Neutrophil (primary cell): ENCODE results near the gene RHOXF1.
"Not testable (repeated sequence)": the region's sequence is repeated elsewhere in the genome, so short reads cannot be mapped to it uniquely, and the experiment has no call there.

Experiments used
- H3K27ac ChIP-seq: fragments of 200-600 bp; sonication (generic); 2 replicates; pipeline ENCODE4 v1.5.1; 2016; ENCODE audit warnings: mild to moderate bottlenecking, moderate library complexity
- H3K27me3 ChIP-seq: fragments of 200-600 bp; sonication (generic); 2 replicates; pipeline ENCODE4 v1.6.0; 2016; ENCODE audit warnings: mild to moderate bottlenecking
- H3K36me3 ChIP-seq: fragments of 200-600 bp; sonication (generic); 2 replicates; pipeline ENCODE4 v1.5.1; 2017
- H3K4me1 ChIP-seq, 2 experiments: fragments of 200-600 bp in 1 of 2; sonication (generic) in 1 of 2; 1 replicate in 1 of 2; 2 replicates in 1 of 2; pipeline versions ENCODE4 v1.5.1 to v1.6.1; 2013 to 2016; ENCODE audit warnings: low read depth in 1 of 2, low read length in 1 of 2, mild to moderate bottlenecking in 1 of 2, moderate library complexity in 1 of 2; ENCODE audit not compliant: control insufficient read depth in 1 of 2, insufficient read depth in 1 of 2
- H3K4me3 ChIP-seq, 2 experiments: fragments of 200-600 bp in 1 of 2; sonication (generic) in 1 of 2; 1 replicate in 1 of 2; 2 replicates in 1 of 2; pipeline ENCODE4 v1.5.1; 2013 to 2016; ENCODE audit warnings: low read depth in 1 of 2, low read length in 1 of 2, mild to moderate bottlenecking in 1 of 2, moderate library complexity in 1 of 2
- H3K9me3 ChIP-seq: fragments of 200-600 bp; sonication (generic); 2 replicates; pipeline ENCODE4 v1.5.1; 2016
- TF ChIP-seq, protein P1 (sequence below): fragments of 200-600 bp; sonication (generic); IDR thresholded peaks from 2 replicates; pipeline ENCODE4 v1.5.1; 2016; ENCODE audit warnings: antibody characterized with exemption

The RHOXF1 gene

DNA sequence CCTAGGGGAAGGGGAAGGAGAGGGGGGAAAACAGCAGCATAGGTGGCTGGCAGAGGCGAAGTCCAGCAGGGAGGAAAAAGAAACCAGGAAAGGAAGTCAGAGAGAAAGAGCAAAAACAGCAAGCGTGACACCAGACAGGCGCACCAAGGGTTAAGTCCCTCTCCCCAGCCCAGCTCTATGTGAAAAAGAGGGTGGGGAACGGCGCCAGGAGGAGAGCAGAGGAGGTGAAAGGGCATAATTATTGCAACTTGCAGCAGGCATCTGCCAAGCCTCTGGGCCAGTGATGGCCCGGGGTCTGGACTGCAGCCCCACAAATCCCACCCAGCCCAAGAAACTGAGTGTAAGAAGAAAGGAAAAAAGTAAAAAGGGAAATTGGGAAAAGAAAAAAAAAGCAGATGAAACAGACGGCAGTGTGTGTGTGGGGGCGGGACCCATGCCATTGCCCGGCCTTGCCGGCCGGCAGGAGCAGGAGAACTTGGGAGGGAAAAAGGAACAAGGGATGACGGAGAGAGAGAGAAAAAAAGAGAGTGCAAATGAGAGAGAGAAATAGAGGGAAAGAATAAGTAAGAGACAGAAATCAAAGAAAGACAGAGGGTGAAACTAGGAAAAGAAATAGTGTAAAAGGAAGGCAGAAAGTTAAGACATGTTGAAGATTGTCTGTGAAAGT is 28.6 kb upstream of the RHOXF1 start:
- Histone ChIP-seq H3K4me1 (no peaks in the 10 kb centered on the region), H3K4me3 (no peak overlapping the region), H3K36me3 (no peaks in the 10 kb centered on the region), H3K27me3 (no peaks in the 10 kb centered on the region), H3K27ac (no peak overlapping the region), H3K9me3 (no peaks in the 10 kb centered on the region)
- TF ChIP-seq, protein P1, sequence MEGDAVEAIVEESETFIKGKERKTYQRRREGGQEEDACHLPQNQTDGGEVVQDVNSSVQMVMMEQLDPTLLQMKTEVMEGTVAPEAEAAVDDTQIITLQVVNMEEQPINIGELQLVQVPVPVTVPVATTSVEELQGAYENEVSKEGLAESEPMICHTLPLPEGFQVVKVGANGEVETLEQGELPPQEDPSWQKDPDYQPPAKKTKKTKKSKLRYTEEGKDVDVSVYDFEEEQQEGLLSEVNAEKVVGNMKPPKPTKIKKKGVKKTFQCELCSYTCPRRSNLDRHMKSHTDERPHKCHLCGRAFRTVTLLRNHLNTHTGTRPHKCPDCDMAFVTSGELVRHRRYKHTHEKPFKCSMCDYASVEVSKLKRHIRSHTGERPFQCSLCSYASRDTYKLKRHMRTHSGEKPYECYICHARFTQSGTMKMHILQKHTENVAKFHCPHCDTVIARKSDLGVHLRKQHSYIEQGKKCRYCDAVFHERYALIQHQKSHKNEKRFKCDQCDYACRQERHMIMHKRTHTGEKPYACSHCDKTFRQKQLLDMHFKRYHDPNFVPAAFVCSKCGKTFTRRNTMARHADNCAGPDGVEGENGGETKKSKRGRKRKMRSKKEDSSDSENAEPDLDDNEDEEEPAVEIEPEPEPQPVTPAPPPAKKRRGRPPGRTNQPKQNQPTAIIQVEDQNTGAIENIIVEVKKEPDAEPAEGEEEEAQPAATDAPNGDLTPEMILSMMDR, result no peak

DNA sequence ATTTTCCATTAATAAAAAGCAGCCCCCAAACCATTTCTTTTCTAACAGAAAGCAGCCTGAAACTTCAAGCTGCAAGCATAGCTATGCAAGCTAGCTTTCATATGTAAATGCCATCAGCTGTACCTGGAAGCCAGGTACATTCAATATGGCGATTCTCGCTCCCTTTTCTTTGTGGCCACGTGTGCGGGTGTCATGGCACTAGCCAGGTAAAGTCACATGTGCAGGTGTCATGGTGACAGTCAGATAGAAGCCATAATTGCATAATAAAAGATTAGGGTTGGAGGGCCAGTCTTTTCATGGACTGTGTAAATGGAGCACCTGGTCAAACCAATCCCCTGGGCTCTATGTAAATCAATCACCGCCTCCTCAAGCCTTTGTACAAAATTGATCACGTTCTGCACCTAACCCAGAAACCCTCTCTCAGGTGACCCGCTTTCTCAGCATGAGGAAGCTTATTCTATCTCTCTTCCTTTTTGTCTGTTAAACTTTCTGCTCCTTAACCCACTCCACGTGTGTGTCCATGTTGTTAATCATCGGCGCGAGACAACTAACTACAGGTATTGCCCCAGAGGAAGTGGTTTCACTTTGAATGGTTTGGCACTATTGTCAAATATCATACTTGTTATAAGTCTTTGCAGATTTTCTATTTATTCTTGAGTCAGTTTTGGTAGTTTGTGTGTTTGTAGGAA is 24.7 kb upstream of the RHOXF1 start:
- TF ChIP-seq, protein P1, result no peak
- Histone ChIP-seq H3K4me1 (no peaks in the 10 kb centered on the region), H3K9me3 (no peaks in the 10 kb centered on the region), H3K27ac (no peak overlapping the region), H3K36me3 (no peaks in the 10 kb centered on the region), H3K27me3 (no peaks in the 10 kb centered on the region), H3K4me3 (no peak overlapping the region)

DNA sequence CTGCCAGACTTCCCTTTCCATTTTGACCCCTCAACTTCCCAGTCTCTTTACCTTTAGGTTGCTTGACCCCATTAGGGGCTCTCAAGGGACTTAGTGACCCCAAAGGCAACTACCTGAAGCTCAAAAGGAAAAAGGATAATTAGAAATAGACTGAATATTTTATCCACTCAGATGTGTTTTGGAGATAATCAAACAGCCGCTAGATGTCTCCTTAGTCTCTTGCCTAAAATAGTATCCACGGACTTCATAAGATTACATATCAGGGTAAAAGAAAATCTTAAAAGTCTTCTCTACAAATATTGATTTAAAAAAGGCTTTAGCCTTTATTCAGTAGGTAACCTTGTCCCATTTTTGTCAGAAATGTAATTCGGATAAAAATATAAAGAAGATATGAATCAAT is 21.7 kb upstream of the RHOXF1 start:
- Histone ChIP-seq H3K9me3 (no peaks in the 10 kb centered on the region), H3K4me3 (no peak overlapping the region), H3K27ac (no peak overlapping the region), H3K36me3 (no peaks in the 10 kb centered on the region), H3K27me3 (no peaks in the 10 kb centered on the region), H3K4me1 (no peaks in the 10 kb centered on the region)
- TF ChIP-seq, protein P1, result no peak

DNA sequence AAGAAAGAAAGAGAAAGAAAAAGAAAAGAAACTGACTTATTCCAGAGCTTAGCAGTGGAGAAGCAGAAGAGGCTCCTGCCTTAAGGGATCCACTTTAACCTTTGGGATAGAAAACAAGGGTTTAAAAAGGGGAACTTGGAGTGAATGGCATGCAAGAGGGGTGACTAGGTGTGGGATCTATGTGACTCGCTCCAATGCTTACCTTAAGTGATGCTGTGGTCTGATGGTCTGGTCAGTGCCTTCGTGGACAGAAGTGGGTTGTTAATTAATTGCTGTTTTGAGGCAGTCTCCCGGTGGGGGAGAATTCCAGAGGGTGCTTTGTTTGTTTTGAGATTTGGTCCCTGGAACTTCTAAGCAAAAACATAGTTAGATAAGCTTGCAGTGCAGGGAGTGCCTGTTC is 21.1 kb upstream of the RHOXF1 start:
- Histone ChIP-seq H3K4me1 (no peaks in the 10 kb centered on the region), H3K9me3 (no peaks in the 10 kb centered on the region), H3K36me3 (no peaks in the 10 kb centered on the region), H3K27me3 (no peaks in the 10 kb centered on the region), H3K4me3 (no peak overlapping the region), H3K27ac (no peak overlapping the region)
- TF ChIP-seq, protein P1, result no peak

DNA sequence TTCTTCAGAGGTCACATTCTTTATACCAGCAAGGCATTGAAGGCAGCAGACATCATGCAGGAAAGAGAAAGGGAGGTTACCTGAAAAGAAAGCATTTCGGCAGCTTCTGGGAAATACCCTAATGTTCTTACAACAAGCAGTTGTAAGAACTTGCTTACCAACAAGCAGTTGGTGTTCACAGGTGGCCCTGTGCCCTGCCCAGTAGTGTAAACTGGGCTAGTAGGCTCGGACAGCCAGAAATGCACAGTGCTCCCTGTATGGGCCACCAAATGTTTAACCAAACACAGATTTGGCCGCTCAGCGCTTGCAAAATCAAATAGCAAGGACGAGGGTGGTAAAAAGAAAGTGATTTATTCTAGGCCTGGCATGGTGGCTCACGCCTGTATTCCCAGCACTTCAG is 20.4 kb upstream of the RHOXF1 start:
- TF ChIP-seq, protein P1, result no peak
- H3K36me3 ChIP-seq, result no peaks in the 10 kb centered on the region
- no peak overlapping the region for H3K27ac ChIP-seq
- no peaks in the 10 kb centered on the region for H3K4me1 ChIP-seq
- H3K9me3 ChIP-seq, result no peaks in the 10 kb centered on the region
- H3K4me3 ChIP-seq, result no peak overlapping the region
- no peaks in the 10 kb centered on the region for H3K27me3 ChIP-seq

DNA sequence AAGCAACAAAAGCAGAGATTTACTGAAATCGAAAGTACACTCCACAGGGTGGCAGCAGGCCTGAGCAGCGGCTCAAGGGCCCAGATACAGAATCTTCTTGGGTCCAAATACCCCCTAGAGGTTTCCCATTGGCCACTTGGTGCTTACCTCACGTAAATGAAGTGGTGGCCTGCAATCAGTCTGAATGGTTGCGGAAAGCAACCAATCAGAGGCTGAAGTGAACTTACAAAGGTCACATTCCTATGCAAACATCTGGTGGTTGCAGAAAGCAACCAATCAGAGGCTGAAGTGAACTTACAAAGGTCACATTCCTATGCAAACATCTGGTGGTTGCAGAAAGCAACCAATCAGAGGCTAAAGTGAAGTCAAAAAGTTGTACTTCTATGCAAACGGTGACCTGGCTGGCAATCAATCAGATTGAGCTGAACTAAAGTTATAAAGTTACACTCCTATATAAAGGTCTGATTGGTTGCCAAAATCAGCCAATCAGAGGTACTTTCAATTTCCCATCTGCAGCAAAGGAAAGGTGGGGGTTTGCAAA is 12.7 kb upstream of the RHOXF1 start:
- H3K36me3 ChIP-seq, H3K27me3 ChIP-seq: not testable (repeated sequence)

More for the DNA sequence above, 12.7 kb upstream of the RHOXF1 start:
- not testable (repeated sequence) for H3K4me3 ChIP-seq, H3K9me3 ChIP-seq, H3K27ac ChIP-seq, H3K4me1 ChIP-seq
